Measurements from ENCODE around the gene THSD7A. TPM values are rescaled to one million over a fixed set of nuclear protein-coding genes. Genes with fewer than 3 reads are reported as not detected.

The THSD7A gene
- total and polyA plus RNA-seq, 2 of the 4 experiments (the other 2 are of a cell fraction), result 0.02 to 0.18 TPM

DNA sequence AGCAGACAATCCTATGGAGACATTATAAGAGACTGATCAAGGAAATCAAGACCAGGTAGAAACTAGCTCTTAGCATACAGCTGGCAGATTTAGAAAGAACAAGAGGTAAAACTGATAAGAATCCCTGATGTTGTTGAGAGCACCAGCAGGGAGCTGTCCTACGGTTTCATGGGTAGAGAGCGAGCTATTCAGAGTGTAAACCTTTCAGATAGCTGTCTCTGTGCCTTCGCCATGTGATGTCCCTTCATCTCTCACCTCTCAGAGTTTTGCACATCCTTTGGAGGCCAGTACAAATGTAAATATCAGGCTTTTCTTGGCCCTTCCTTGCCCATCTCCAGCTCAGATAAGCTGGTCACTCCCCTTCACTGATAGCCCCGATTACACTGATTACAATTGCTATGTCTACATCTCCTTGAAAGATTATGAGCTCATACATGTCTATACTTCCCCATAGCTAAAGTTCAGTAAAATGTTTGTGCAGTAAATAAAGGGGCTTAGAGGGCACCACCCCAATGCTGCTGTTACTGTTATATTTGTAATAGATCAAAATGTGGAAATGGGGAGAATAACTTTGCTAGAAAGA lies 21.9 kb downstream of the THSD7A start:
- CTCF ChIA-PET, result no interaction called here
- POLR2A ChIA-PET (ENCODE audit: unreplicated experiment), result no interaction called here
- Histone ChIP-seq H2BK120ac (ENCODE audit: low read depth, low read length) (no peak overlapping the region), H3K4me1 (ENCODE audit: control insufficient read depth, insufficient read depth, low read length) (no peaks in the 10 kb centered on the region), H3K14ac (replicated peaks; ENCODE audit: low read depth, low read length) (no peak overlapping the region), H3K9me1 (ENCODE audit: insufficient read depth, low read length) (no peaks in the 10 kb centered on the region), H3K18ac (ENCODE audit: low read depth, low read length) (no peak overlapping the region), H3K27ac (ENCODE audit: insufficient read depth, low read length) (no peak overlapping the region), H3K9me3 (ENCODE audit: control insufficient read depth, insufficient read depth, low read length) (no peaks in the 10 kb centered on the region), H3K36me3 (ENCODE audit: control insufficient read depth, insufficient read depth, low read length) (no peaks in the 10 kb centered on the region), H2BK20ac (ENCODE audit: low read depth, low read length) (no peak overlapping the region), H2AK5ac (ENCODE audit: low read depth, low read length) (no peak overlapping the region), H3K4me2 (ENCODE audit: low read depth, low read length) (no peak overlapping the region), H3K27me3 (ENCODE audit: control insufficient read depth, insufficient read depth, low read length) (no peaks in the 10 kb centered on the region), H2AFZ (replicated peaks; ENCODE audit: low read length, poor library complexity) (no peak overlapping the region), H3K4ac (ENCODE audit: low read depth, low read length) (no peak overlapping the region), H4K20me1 (ENCODE audit: insufficient read depth, low read length) (no peaks in the 10 kb centered on the region), H3K9ac (ENCODE audit: low read depth, low read length) (no peak overlapping the region), H4K5ac (ENCODE audit: low read depth, low read length) (no peak overlapping the region), H4K91ac (ENCODE audit: insufficient read depth, low read depth, low read length) (no peak overlapping the region), H3K56ac (ENCODE audit: extremely low read depth, insufficient read depth, low read length) (no peak overlapping the region), H2BK15ac (ENCODE audit: low read depth, low read length) (no peak overlapping the region), H2BK5ac (ENCODE audit: low read depth, low read length, poor library complexity, severe bottlenecking) (no peak overlapping the region), H3K23ac (ENCODE audit: low read depth, low read length) (no peak overlapping the region), H2AK9ac (replicated peaks; ENCODE audit: low read depth, low read length, poor library complexity) (no peak overlapping the region), H3K4me3 (ENCODE audit: insufficient read depth, low read depth, low read length) (no peak overlapping the region), H4K8ac (ENCODE audit: low read depth in 2 of 2, low read length in 2 of 2) (no peak overlapping the region), H3K79me1 (ENCODE audit: low read depth in 1 of 2, low read length in 2 of 2) (no peaks in the 10 kb centered on the region)
- TF ChIP-seq, protein P1, sequence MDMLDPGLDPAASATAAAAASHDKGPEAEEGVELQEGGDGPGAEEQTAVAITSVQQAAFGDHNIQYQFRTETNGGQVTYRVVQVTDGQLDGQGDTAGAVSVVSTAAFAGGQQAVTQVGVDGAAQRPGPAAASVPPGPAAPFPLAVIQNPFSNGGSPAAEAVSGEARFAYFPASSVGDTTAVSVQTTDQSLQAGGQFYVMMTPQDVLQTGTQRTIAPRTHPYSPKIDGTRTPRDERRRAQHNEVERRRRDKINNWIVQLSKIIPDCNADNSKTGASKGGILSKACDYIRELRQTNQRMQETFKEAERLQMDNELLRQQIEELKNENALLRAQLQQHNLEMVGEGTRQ (IDR thresholded peaks at IDR 0.05; ENCODE audit: low read depth, low read length), result no peak
- no peak for TF ChIP-seq MAFK (IDR thresholded peaks at IDR 0.05; ENCODE audit: low read depth, low read length)
- TF ChIP-seq RAD21 (IDR thresholded peaks at IDR 0.05; ENCODE audit: low read length), result no peak
- TF ChIP-seq MXI1 (IDR thresholded peaks at IDR 0.05; ENCODE audit: borderline replicate concordance, low read depth, low read length), result no peak
- DNase-seq (no peak), ATAC-seq (ENCODE audit: low read depth) (no peak)
- 83% methylated on average over 2 of the region's 4 CpGs; no CpG with 5 or more reads in 1 of the 2 experiments for WGBS, 2 experiments (ENCODE audit: extremely low coverage in 2 of 2, insufficient read length in 1 of 2)
- dilution Hi-C loops (cut with HindIII; ENCODE audit: low sequenced_read_pairs, unreplicated experiment), result no loop called here
- in situ Hi-C loops (cut with MboI; ENCODE audit: low sequenced_read_pairs), result no loop called here
- BruUV-seq (replicated peaks), result no TSS peak
- intact Hi-C loops (cut with micrococcal nuclease), result no loop called here

Measured in IMR-90 (cell line).